CD1c-positive myeloid dendritic cell (primary cell): Measurements from ENCODE around the gene GJC1.

Experiments used
- DNase-seq: peaks from one replicate; pipeline ENCODE4 v3.0.0-alpha.2; 2016; ENCODE audit errors: extremely low spot score

GJC1 gene

GRCh38 chr17:44777394-44778348 is 52.4 kb downstream of the GJC1 start:
- DNase-seq = no peak

- no peak for DNase-seq
Observed at GRCh38 chr17:44776628-44777393, 53.3 kb downstream of the GJC1 start.

GRCh38 chr17:44775838-44776621 is 54.1 kb downstream of the GJC1 start:
- DNase-seq = no peak

GRCh38 chr17:44775136-44775837 is 54.8 kb downstream of the GJC1 start:
- peak; percentile 97 for DNase-seq

- DNase-seq = peak; percentile 88
Observed at GRCh38 chr17:44774271-44775135, 55.6 kb downstream of the GJC1 start.

GRCh38 chr17:44773140-44773539 is 56.9 kb downstream of the GJC1 start:
- DNase-seq = no peak

- no peak for DNase-seq
Observed at GRCh38 chr17:44772308-44773045, 57.6 kb downstream of the GJC1 start.

GRCh38 chr17:44770166-44770925 is 59.7 kb downstream of the GJC1 start:
- DNase-seq = no peak

- DNase-seq = no peak
Observed at GRCh38 chr17:44769647-44770084, 60.4 kb downstream of the GJC1 start.

- DNase-seq = no peak
Observed at GRCh38 chr17:44769230-44769629, 60.9 kb downstream of the GJC1 start.

- no peak for DNase-seq
Observed at GRCh38 chr17:44768505-44769142, 61.5 kb downstream of the GJC1 start.

GRCh38 chr17:44767493-44767892 is 62.6 kb downstream of the GJC1 start:
- no peak for DNase-seq

GRCh38 chr17:44766409-44767038 is 63.6 kb downstream of the GJC1 start:
- DNase-seq = no peak

- no peak for DNase-seq
Observed at GRCh38 chr17:44765965-44766364, 64.1 kb downstream of the GJC1 start.

GRCh38 chr17:44763170-44763569 is 66.9 kb downstream of the GJC1 start:
- no peak for DNase-seq

GRCh38 chr17:44761932-44762810 is 67.9 kb downstream of the GJC1 start:
- no peak for DNase-seq
